ENCODE measurements around the gene GRPEL1. TPM values are rescaled to one million over a fixed set of nuclear protein-coding genes. Genes with fewer than 3 reads are reported as not detected.
"Not testable (repeated sequence)": the region's sequence is repeated elsewhere in the genome, so short reads cannot be mapped to it uniquely, and the experiment has no call there.

The GRPEL1 gene
- total RNA-seq, 1 donor from 2014 or later: 32.3 TPM

- DNase-seq: no peak
These were observed 21.5 kb upstream of the GRPEL1 start for GRCh38 chr4:7089213-7089986.

- DNase-seq: no peak
These were observed 19.2 kb upstream of the GRPEL1 start for GRCh38 chr4:7087036-7087435.

GRCh38 chr4:7086384-7086783 lies 18.5 kb upstream of the GRPEL1 start:
- no peak for DNase-seq

- not testable (repeated sequence) for DNase-seq
These were observed 16.7 kb upstream of the GRPEL1 start for GRCh38 chr4:7084564-7084961.

GRCh38 chr4:7083597-7084563 lies 16.0 kb upstream of the GRPEL1 start:
- DNase-seq: no peak

GRCh38 chr4:7079909-7080308 lies 12.0 kb upstream of the GRPEL1 start:
- DNase-seq: not testable (repeated sequence)

GRCh38 chr4:7079483-7079882 lies 11.6 kb upstream of the GRPEL1 start:
- not testable (repeated sequence) for DNase-seq

GRCh38 chr4:7078025-7078424 lies 10.2 kb upstream of the GRPEL1 start:
- no peak for DNase-seq

GRCh38 chr4:7077371-7077770 lies 9.5 kb upstream of the GRPEL1 start:
- DNase-seq: no peak

- DNase-seq: no peak
These were observed 8.8 kb upstream of the GRPEL1 start for GRCh38 chr4:7076696-7077082.

GRCh38 chr4:7075962-7076695 lies 8.3 kb upstream of the GRPEL1 start:
- DNase-seq: no peak

- DNase-seq: no peak
These were observed 6.6 kb upstream of the GRPEL1 start for GRCh38 chr4:7074426-7074825.

- peak; percentile 70 for DNase-seq
These were observed 5.9 kb upstream of the GRPEL1 start for GRCh38 chr4:7073526-7074390.

GRCh38 chr4:7073059-7073458 lies 5.2 kb upstream of the GRPEL1 start:
- no peak for DNase-seq

- DNase-seq: peak; percentile 86
These were observed 3.1 kb upstream of the GRPEL1 start for GRCh38 chr4:7070729-7071511.

- no peak for DNase-seq
These were observed 1.0 kb upstream of the GRPEL1 start for GRCh38 chr4:7068883-7069282.

GRCh38 chr4:7068279-7068842 lies 497 bp upstream of the GRPEL1 start:
- DNase-seq: no peak

- DNase-seq: no peak
These were observed 775 bp downstream of the GRPEL1 start for GRCh38 chr4:7067126-7067451.

- no peak for DNase-seq
These were observed 1.4 kb downstream of the GRPEL1 start for GRCh38 chr4:7066493-7066892.

GRCh38 chr4:7066006-7066405 lies 1.9 kb downstream of the GRPEL1 start:
- DNase-seq: no peak

- no peak for DNase-seq
These were observed 4.5 kb downstream of the GRPEL1 start for GRCh38 chr4:7063362-7063761.
